HFFc6 (cell line): ENCODE measurements around the gene CYBC1. TPM values are rescaled to one million over a fixed set of nuclear protein-coding genes. Genes with fewer than 3 reads are reported as not detected.

Experiments used
- DNase-seq: peaks from one replicate; pipeline ENCODE4 v3.0.0-alpha.2; 2018
- H3K27ac Mint-ChIP-seq: 2 replicates; pipeline ENCODE4 v1.8.0; 2020; ENCODE audit warnings: mild to moderate bottlenecking, mixed read lengths
- H3K27me3 Mint-ChIP-seq: 2 replicates; pipeline ENCODE4 v1.8.0; 2021; ENCODE audit warnings: mild to moderate bottlenecking, moderate library complexity, mixed read lengths; ENCODE audit not compliant: insufficient read depth
- H3K36me3 Mint-ChIP-seq: 2 replicates; pipeline ENCODE4 v1.8.0; 2021; ENCODE audit warnings: low read depth, mixed read lengths
- H3K4me1 Mint-ChIP-seq: 2 replicates; pipeline ENCODE4 v1.8.0; 2020; ENCODE audit warnings: low read depth, mixed read lengths
- H3K4me3 Mint-ChIP-seq: 2 replicates; pipeline ENCODE4 v1.8.0; 2020; ENCODE audit warnings: mild to moderate bottlenecking, moderate library complexity, mixed read lengths
- H3K9me3 Mint-ChIP-seq: 2 replicates; pipeline ENCODE4 v1.8.0; 2020; ENCODE audit warnings: mild to moderate bottlenecking, mixed read lengths
- CTCF ChIP-seq: fragments of 200-600 bp; sonication (generic); IDR thresholded peaks from 2 replicates; pipeline ENCODE4 v1.5.0; 2021; ENCODE audit warnings: antibody characterized with exemption, mild to moderate bottlenecking
- total RNA-seq, 6 experiments: library from RNA; stranded (reverse); fragmentation: NEBNext Ultra II Directional; extraction: Animal tissue kit (Norgen Biotek cat#: 25700); gene quantifications; 2 replicates in 1 of 6; 3 replicates in 5 of 6; pipeline ENCODE4 v1.2.3, GENCODE V29; 2021

The CYBC1 gene
- total RNA-seq, 6 experiments from 2014 or later: 47.4 to 60.5 (median 48.7) TPM

- H3K27ac Mint-ChIP-seq: no peak overlapping the region
- no peak for TF ChIP-seq CTCF
- no peak for DNase-seq
Measured at GRCh38 chr17:82403662-82404660, 46.6 kb downstream of the CYBC1 start.

GRCh38 chr17:82402865-82403264 lies 47.7 kb downstream of the CYBC1 start:
- no peak overlapping the region for H3K27ac Mint-ChIP-seq
- no peaks in the 10 kb centered on the region; the same call in 1 of the 2 replicates for H3K36me3 Mint-ChIP-seq
- no peak for TF ChIP-seq CTCF
- no peaks in the 10 kb centered on the region for H3K9me3 Mint-ChIP-seq
- peaks cover 18% of the 10 kb centered on the region for H3K4me1 Mint-ChIP-seq
- no peak for DNase-seq
- H3K4me3 Mint-ChIP-seq: no peak overlapping the region
- H3K27me3 Mint-ChIP-seq: peaks cover 1% of the 10 kb centered on the region; the same call in 1 of the 2 replicates

More at GRCh38 chr17:82403662-82404660, 46.6 kb downstream of the CYBC1 start:
- Mint-ChIP-seq H3K36me3 (no peaks in the 10 kb centered on the region; the same call in 1 of the 2 replicates), H3K4me3 (no peak overlapping the region), H3K9me3 (no peaks in the 10 kb centered on the region), H3K4me1 (peaks cover 15% of the 10 kb centered on the region), H3K27me3 (peaks cover 1% of the 10 kb centered on the region; the same call in 1 of the 2 replicates)

- H3K27me3 Mint-ChIP-seq: peaks cover 1% of the 10 kb centered on the region; the same call in 1 of the 2 replicates
- no peaks in the 10 kb centered on the region for H3K9me3 Mint-ChIP-seq
- no peak for DNase-seq
- peaks cover 26% of the 10 kb centered on the region for H3K4me1 Mint-ChIP-seq
- no peaks in the 10 kb centered on the region; the same call in 1 of the 2 replicates for H3K36me3 Mint-ChIP-seq
- H3K4me3 Mint-ChIP-seq: no peak overlapping the region
- TF ChIP-seq CTCF: no peak
- H3K27ac Mint-ChIP-seq: no peak overlapping the region
Measured at GRCh38 chr17:82400830-82401229, 49.7 kb downstream of the CYBC1 start.

DNA sequence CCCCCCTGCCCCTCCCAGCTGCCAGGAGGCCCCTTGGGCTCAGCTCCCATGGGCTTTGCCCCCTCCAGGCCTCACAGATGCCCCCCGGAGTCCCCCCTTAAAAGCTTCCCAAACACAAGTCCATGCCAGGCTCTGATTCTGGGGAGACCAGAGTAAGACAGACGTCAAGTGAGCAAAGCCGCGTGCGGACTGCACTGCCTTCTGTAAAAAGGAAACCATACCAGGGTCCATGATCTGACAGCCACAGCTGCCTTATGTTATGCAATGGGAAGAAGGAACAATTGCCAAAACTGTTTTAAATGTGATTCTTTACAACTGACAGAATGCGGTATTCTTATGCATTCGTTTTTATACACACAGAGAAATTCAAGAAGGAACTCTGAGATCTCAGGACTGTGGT lies 50.3 kb downstream of the CYBC1 start:
- H3K27ac Mint-ChIP-seq: no peak overlapping the region
- H3K36me3 Mint-ChIP-seq: no peaks in the 10 kb centered on the region; the same call in 1 of the 2 replicates

DNA sequence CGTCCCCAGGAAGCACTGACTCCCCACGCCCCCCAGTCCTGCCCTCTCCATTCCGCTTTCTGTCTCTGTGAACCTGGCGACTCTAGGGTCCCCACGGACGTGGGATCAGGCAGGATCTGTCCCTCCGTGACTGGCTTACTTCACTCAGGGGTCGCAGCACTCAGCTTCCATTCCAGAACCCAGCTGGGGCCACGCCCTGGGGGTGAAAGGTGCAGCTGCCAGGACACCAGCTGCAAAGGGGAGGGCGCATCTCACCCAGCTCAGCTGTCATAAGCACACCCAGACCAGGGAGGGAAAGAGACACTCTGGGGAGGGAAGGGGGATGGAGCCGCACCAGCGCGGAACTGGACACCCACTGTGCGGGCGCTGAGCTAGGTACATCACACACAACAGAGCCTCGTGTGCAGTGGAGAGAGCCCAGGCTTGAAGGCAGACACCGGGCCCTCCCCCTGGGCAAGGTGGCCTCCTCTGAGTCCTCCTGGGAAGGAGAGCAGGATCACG lies 50.9 kb downstream of the CYBC1 start:
- Mint-ChIP-seq H3K27ac (no peak overlapping the region), H3K4me1 (peaks cover 28% of the 10 kb centered on the region), H3K36me3 (no peaks in the 10 kb centered on the region; the same call in 1 of the 2 replicates), H3K4me3 (no peak overlapping the region), H3K9me3 (no peaks in the 10 kb centered on the region), H3K27me3 (peaks cover 1% of the 10 kb centered on the region; the same call in 1 of the 2 replicates)
- DNase-seq: no peak
- TF ChIP-seq CTCF: no peak

More for the DNA sequence above, 50.3 kb downstream of the CYBC1 start:
- Mint-ChIP-seq H3K27me3 (peaks cover 1% of the 10 kb centered on the region; the same call in 1 of the 2 replicates), H3K4me1 (peaks cover 28% of the 10 kb centered on the region), H3K4me3 (no peak overlapping the region), H3K9me3 (no peaks in the 10 kb centered on the region)
- no peak for TF ChIP-seq CTCF
- DNase-seq: no peak
